Measurements from ENCODE around the gene ZFP64. TPM values are rescaled to one million over a fixed set of nuclear protein-coding genes. Genes with fewer than 3 reads are reported as not detected.

The ZFP64 gene
- total RNA-seq, 1 experiment from 2014 or later: 49.8 TPM

- Histone ChIP-seq H3F3A (ENCODE audit: insufficient read depth, low read depth) (no peaks in the 10 kb centered on the region), H3K9me2 (ENCODE audit: insufficient read depth) (no peaks in the 10 kb centered on the region), H2AFZ (no peak overlapping the region), H3K79me2 (ENCODE audit: low read depth) (no peaks in the 10 kb centered on the region), H4K20me1 (ENCODE audit: insufficient read depth) (no peaks in the 10 kb centered on the region), H3K4me2 (no peak overlapping the region), H3K4me1 (replicated peaks; ENCODE audit: insufficient read depth) (no peaks in the 10 kb centered on the region), H3K4me3 (no peak overlapping the region), H3K9me3 (ENCODE audit: insufficient read depth, low read depth) (no peaks in the 10 kb centered on the region), H3K27ac (no peak overlapping the region), H3K36me3 (ENCODE audit: low read depth) (no peaks in the 10 kb centered on the region), H3K27me3 (ENCODE audit: insufficient read depth, low read depth) (no peaks in the 10 kb centered on the region)
- DNase-seq: no peak
- CTCF ChIA-PET: no interaction called here
- TF ChIP-seq EZH2 (IDR thresholded peaks at IDR 0.05; ENCODE audit: low read depth): no peak
- TF ChIP-seq CTCF (conservative IDR thresholded peaks at IDR 0.05): no peak
- intact Hi-C loops (cut with micrococcal nuclease; ENCODE audit: unreplicated experiment): loop anchor here (2.0 to 5.0 kb wide), 3 partner anchors 253 to 1418 kb away; no protein-coding TSS in a partner anchor
- POLR2A ChIA-PET (ENCODE audit: unreplicated experiment): no interaction called here
- BruUV-seq (replicated peaks): no TSS peak
These were observed 62.0 kb downstream of the ZFP64 start for GRCh38 chr20:52129611-52130010.

GRCh38 chr20:52127309-52127708 is 64.3 kb downstream of the ZFP64 start:
- Histone ChIP-seq H2AFZ (no peak overlapping the region), H3K4me1 (replicated peaks; ENCODE audit: insufficient read depth) (no peaks in the 10 kb centered on the region), H3K27ac (no peak overlapping the region), H3K36me3 (ENCODE audit: low read depth) (no peaks in the 10 kb centered on the region), H3K4me3 (no peak overlapping the region), H3K79me2 (ENCODE audit: low read depth) (no peaks in the 10 kb centered on the region), H4K20me1 (ENCODE audit: insufficient read depth) (no peaks in the 10 kb centered on the region), H3K4me2 (no peak overlapping the region), H3K9me3 (ENCODE audit: insufficient read depth, low read depth) (no peaks in the 10 kb centered on the region), H3K27me3 (ENCODE audit: insufficient read depth, low read depth) (no peaks in the 10 kb centered on the region), H3K9me2 (ENCODE audit: insufficient read depth) (no peaks in the 10 kb centered on the region), H3F3A (ENCODE audit: insufficient read depth, low read depth) (no peaks in the 10 kb centered on the region)
- ChIA-PET POLR2A (ENCODE audit: unreplicated experiment) (no interaction called here), CTCF (no interaction called here)
- intact Hi-C loops (cut with micrococcal nuclease; ENCODE audit: unreplicated experiment): loop anchor here (5.0 kb wide), 2 partner anchors 1090 to 1420 kb away; no protein-coding TSS in a partner anchor
- no peak for DNase-seq
- BruUV-seq (replicated peaks): no TSS peak
- TF ChIP-seq EZH2 (IDR thresholded peaks at IDR 0.05; ENCODE audit: low read depth) (no peak), CTCF (conservative IDR thresholded peaks at IDR 0.05) (no peak)

GRCh38 chr20:52124821-52125220 is 66.8 kb downstream of the ZFP64 start:
- Histone ChIP-seq H3K4me1 (replicated peaks; ENCODE audit: insufficient read depth) (no peaks in the 10 kb centered on the region), H3K9me2 (ENCODE audit: insufficient read depth) (no peaks in the 10 kb centered on the region), H3K4me3 (no peak overlapping the region), H4K20me1 (ENCODE audit: insufficient read depth) (no peaks in the 10 kb centered on the region), H3K36me3 (ENCODE audit: low read depth) (no peaks in the 10 kb centered on the region), H3K27me3 (ENCODE audit: insufficient read depth, low read depth) (no peaks in the 10 kb centered on the region), H3F3A (ENCODE audit: insufficient read depth, low read depth) (no peaks in the 10 kb centered on the region), H3K9me3 (ENCODE audit: insufficient read depth, low read depth) (no peaks in the 10 kb centered on the region), H3K4me2 (no peak overlapping the region), H3K27ac (no peak overlapping the region), H2AFZ (no peak overlapping the region), H3K79me2 (ENCODE audit: low read depth) (no peaks in the 10 kb centered on the region)
- intact Hi-C loops (cut with micrococcal nuclease; ENCODE audit: unreplicated experiment): loop anchor here (5.0 kb wide), 2 partner anchors 1092 to 1422 kb away; no protein-coding TSS in a partner anchor
- ChIA-PET POLR2A (ENCODE audit: unreplicated experiment) (interaction anchor here (0.7 kb wide), 1 partner anchor 770 kb away, joined by 3 read pairs; no protein-coding TSS in a partner anchor), CTCF (interaction anchor here (1.7 kb wide), 1 partner anchor 20 kb away, joined by 6 read pairs; no protein-coding TSS in a partner anchor)
- no TSS peak for BruUV-seq (replicated peaks)
- no peak for DNase-seq
- no peak for TF ChIP-seq EZH2 (IDR thresholded peaks at IDR 0.05; ENCODE audit: low read depth)
- TF ChIP-seq CTCF (conservative IDR thresholded peaks at IDR 0.05): no peak

All from PC-9 (cell line).